ENCODE data around the gene ADAMTSL1.

The ADAMTSL1 gene

DNA sequence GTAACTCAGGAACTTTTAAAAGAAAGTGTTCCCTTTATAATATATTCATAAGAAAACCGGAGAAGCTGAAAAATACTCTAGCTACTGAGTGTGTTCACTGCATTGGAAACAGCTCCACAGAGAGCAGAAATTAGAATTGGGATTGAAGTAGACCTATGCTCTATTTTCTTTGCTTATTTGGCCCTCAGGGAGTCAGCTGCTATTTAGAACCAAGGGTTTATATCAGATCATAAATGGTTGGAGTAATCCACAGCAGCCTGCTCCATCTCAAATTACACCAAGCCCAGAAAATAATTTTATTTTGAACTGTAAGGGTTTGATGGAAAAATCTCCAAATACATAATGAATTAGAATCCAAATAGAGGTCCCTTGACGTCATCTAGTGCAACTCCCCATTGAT is 202.6 kb downstream of the ADAMTSL1 start:
- no peaks in the 10 kb centered on the region for H3K36me3 ChIP-seq (ENCODE audit: control insufficient read depth in 2 of 2, insufficient read depth in 1 of 2, low read length in 2 of 2)
- no peak for TF ChIP-seq KLF16 (tag by site-specific recombination; IDR thresholded peaks at IDR 0.05)
- TF ChIP-seq ZEB2 (tag by site-specific recombination; IDR thresholded peaks at IDR 0.05), result no peak
- no peak for TF ChIP-seq ZNF560 (tag by site-specific recombination; IDR thresholded peaks at IDR 0.05; ENCODE audit: borderline replicate concordance)
- TF ChIP-seq ZNF501 (tag by site-specific recombination; IDR thresholded peaks at IDR 0.05), result no peak
- no peak for TF ChIP-seq ZNF423 (tag by site-specific recombination; IDR thresholded peaks at IDR 0.05)
- TF ChIP-seq, protein P1, sequence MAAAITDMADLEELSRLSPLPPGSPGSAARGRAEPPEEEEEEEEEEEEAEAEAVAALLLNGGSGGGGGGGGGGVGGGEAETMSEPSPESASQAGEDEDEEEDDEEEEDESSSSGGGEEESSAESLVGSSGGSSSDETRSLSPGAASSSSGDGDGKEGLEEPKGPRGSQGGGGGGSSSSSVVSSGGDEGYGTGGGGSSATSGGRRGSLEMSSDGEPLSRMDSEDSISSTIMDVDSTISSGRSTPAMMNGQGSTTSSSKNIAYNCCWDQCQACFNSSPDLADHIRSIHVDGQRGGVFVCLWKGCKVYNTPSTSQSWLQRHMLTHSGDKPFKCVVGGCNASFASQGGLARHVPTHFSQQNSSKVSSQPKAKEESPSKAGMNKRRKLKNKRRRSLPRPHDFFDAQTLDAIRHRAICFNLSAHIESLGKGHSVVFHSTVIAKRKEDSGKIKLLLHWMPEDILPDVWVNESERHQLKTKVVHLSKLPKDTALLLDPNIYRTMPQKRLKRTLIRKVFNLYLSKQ (tag by site-specific recombination; IDR thresholded peaks at IDR 0.05; ENCODE audit: borderline replicate concordance), result no peak
- no peak for TF ChIP-seq ZNF791 (tag by site-specific recombination; IDR thresholded peaks at IDR 0.05)
- TF ChIP-seq, protein P2, sequence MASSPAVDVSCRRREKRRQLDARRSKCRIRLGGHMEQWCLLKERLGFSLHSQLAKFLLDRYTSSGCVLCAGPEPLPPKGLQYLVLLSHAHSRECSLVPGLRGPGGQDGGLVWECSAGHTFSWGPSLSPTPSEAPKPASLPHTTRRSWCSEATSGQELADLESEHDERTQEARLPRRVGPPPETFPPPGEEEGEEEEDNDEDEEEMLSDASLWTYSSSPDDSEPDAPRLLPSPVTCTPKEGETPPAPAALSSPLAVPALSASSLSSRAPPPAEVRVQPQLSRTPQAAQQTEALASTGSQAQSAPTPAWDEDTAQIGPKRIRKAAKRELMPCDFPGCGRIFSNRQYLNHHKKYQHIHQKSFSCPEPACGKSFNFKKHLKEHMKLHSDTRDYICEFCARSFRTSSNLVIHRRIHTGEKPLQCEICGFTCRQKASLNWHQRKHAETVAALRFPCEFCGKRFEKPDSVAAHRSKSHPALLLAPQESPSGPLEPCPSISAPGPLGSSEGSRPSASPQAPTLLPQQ (tag by site-specific recombination; IDR thresholded peaks at IDR 0.05), result no peak
- no peak for TF ChIP-seq HOXD13 (CRISPR knock-in tag; IDR thresholded peaks at IDR 0.05; ENCODE audit: borderline replicate concordance)
- no peak for TF ChIP-seq ZNF626 (tag by site-specific recombination; IDR thresholded peaks at IDR 0.05)
- TF ChIP-seq, protein P3, sequence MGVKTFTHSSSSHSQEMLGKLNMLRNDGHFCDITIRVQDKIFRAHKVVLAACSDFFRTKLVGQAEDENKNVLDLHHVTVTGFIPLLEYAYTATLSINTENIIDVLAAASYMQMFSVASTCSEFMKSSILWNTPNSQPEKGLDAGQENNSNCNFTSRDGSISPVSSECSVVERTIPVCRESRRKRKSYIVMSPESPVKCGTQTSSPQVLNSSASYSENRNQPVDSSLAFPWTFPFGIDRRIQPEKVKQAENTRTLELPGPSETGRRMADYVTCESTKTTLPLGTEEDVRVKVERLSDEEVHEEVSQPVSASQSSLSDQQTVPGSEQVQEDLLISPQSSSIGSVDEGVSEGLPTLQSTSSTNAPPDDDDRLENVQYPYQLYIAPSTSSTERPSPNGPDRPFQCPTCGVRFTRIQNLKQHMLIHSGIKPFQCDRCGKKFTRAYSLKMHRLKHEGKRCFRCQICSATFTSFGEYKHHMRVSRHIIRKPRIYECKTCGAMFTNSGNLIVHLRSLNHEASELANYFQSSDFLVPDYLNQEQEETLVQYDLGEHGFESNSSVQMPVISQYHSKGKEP (tag by site-specific recombination; IDR thresholded peaks at IDR 0.05), result no peak
- TF ChIP-seq, protein P4, sequence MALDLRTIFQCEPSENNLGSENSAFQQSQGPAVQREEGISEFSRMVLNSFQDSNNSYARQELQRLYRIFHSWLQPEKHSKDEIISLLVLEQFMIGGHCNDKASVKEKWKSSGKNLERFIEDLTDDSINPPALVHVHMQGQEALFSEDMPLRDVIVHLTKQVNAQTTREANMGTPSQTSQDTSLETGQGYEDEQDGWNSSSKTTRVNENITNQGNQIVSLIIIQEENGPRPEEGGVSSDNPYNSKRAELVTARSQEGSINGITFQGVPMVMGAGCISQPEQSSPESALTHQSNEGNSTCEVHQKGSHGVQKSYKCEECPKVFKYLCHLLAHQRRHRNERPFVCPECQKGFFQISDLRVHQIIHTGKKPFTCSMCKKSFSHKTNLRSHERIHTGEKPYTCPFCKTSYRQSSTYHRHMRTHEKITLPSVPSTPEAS (tag by site-specific recombination; IDR thresholded peaks at IDR 0.05), result no peak
- TF ChIP-seq, protein P5, sequence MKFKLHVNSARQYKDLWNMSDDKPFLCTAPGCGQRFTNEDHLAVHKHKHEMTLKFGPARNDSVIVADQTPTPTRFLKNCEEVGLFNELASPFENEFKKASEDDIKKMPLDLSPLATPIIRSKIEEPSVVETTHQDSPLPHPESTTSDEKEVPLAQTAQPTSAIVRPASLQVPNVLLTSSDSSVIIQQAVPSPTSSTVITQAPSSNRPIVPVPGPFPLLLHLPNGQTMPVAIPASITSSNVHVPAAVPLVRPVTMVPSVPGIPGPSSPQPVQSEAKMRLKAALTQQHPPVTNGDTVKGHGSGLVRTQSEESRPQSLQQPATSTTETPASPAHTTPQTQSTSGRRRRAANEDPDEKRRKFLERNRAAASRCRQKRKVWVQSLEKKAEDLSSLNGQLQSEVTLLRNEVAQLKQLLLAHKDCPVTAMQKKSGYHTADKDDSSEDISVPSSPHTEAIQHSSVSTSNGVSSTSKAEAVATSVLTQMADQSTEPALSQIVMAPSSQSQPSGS (tag by site-specific recombination; IDR thresholded peaks at IDR 0.05; ENCODE audit: low read depth), result no peak
- no peak for TF ChIP-seq ZIC2 (tag by site-specific recombination; IDR thresholded peaks at IDR 0.05)
- TF ChIP-seq, protein P6, sequence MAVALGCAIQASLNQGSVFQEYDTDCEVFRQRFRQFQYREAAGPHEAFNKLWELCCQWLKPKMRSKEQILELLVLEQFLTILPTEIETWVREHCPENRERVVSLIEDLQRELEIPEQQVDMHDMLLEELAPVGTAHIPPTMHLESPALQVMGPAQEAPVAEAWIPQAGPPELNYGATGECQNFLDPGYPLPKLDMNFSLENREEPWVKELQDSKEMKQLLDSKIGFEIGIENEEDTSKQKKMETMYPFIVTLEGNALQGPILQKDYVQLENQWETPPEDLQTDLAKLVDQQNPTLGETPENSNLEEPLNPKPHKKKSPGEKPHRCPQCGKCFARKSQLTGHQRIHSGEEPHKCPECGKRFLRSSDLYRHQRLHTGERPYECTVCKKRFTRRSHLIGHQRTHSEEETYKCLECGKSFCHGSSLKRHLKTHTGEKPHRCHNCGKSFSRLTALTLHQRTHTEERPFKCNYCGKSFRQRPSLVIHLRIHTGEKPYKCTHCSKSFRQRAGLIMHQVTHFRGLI (tag by site-specific recombination; IDR thresholded peaks at IDR 0.05), result no peak
- no peak for TF ChIP-seq ZNF132 (tag by site-specific recombination; IDR thresholded peaks at IDR 0.05; ENCODE audit: borderline replicate concordance)
- H3K4me3 ChIP-seq (ENCODE audit: low read depth, low read length), result no peak overlapping the region
- H3K27ac ChIP-seq (ENCODE audit: extremely low read depth, low read depth, low read length), result no peak overlapping the region
- ChIA-PET POLR2A (no interaction called here), CTCF (no interaction called here)
- H3K4me1 ChIP-seq (ENCODE audit: control insufficient read depth, insufficient read depth, low read length), result peaks cover 11% of the 10 kb centered on the region; the same call in 1 of the 2 replicates
- no peaks in the 10 kb centered on the region for H3K9me3 ChIP-seq (ENCODE audit: control insufficient read depth, insufficient read depth, low read depth, low read length)
